ENCODE measurements around the gene FUOM. TPM values are rescaled to one million over a fixed set of nuclear protein-coding genes. Genes with fewer than 3 reads are reported as not detected.

The FUOM gene
- total and polyA plus RNA-seq, 2 of the 8 experiments (the other 6 are each of a cell fraction or from before 2014, with no cell fraction given) = 22.0 to 30.4 TPM

DNA sequence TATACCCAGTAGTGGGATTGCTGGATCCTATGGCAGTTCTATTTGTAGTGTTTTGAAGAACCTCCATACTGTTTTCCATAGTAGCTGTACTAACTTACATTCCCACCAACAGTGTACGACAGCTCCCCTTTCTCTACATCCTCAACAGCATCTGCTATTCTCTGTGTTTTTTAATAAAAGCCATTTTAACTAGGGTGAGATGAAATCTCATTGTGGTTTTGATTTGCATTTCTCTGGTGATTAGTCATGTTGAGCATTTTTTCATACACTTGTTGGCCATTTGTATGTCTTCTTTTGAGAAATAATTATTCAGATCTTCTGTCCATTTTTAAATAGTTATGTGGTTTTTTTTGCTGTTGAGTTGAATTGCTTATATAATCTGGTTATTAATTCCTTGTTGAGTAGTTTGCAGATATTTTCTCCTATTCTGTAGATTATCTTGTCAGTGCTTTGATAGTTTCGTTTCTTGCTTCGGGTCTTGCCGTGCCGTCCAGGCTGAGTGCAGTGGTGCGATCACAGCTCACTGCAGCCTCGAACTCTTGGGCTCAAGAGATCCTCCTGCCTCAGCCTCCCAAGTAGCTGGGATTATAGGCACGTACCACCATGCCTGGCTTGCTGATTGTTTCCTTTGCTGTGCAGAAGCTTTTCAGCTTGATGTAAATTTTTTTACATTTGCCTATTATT is 48.2 kb upstream of the FUOM start (continued):
- TF ChIP-seq CHD7 (IDR thresholded peaks at IDR 0.05; ENCODE audit: insufficient replicate concordance, low read length) = no peak
- TF ChIP-seq HDAC6 (IDR thresholded peaks at IDR 0.05; ENCODE audit: low read depth, low read length) = no peak
- TF ChIP-seq JUND (IDR thresholded peaks at IDR 0.05; ENCODE audit: low read length) = no peak
- TF ChIP-seq TCF12 (IDR thresholded peaks at IDR 0.05; ENCODE audit: low read depth, low read length) = no peak
- TF ChIP-seq YY1 (IDR thresholded peaks at IDR 0.05; ENCODE audit: low read depth, low read length) = no peak
- no peak for TF ChIP-seq SP4 (IDR thresholded peaks at IDR 0.05; ENCODE audit: low read length)
- no peak for TF ChIP-seq HDAC2 (IDR thresholded peaks at IDR 0.05; ENCODE audit: borderline replicate concordance in 1 of 2, low read depth in 2 of 2, low read length in 2 of 2)
- no peak for TF ChIP-seq CREB1 (IDR thresholded peaks at IDR 0.05)
- TF ChIP-seq JUN (IDR thresholded peaks at IDR 0.05; ENCODE audit: low read depth, low read length) = no peak
- no peak for TF ChIP-seq SUZ12 (IDR thresholded peaks at IDR 0.05; ENCODE audit: low read length)
- TF ChIP-seq BACH1 (IDR thresholded peaks at IDR 0.05; ENCODE audit: low read length) = no peak
